HG02678 (cell line): Measurements from ENCODE around the gene VRK3.
"Not testable (repeated sequence)": the region's sequence is repeated elsewhere in the genome, so short reads cannot be mapped to it uniquely, and the experiment has no call there.

Source experiments
- ATAC-seq: cut with Tn5 transposase; IDR thresholded peaks from one replicate; pipeline ENCODE4 v1.9.1; 2021; ENCODE audit warnings: mild to moderate bottlenecking, moderate library complexity; ENCODE audit not compliant: unreplicated experiment

The VRK3 gene

DNA sequence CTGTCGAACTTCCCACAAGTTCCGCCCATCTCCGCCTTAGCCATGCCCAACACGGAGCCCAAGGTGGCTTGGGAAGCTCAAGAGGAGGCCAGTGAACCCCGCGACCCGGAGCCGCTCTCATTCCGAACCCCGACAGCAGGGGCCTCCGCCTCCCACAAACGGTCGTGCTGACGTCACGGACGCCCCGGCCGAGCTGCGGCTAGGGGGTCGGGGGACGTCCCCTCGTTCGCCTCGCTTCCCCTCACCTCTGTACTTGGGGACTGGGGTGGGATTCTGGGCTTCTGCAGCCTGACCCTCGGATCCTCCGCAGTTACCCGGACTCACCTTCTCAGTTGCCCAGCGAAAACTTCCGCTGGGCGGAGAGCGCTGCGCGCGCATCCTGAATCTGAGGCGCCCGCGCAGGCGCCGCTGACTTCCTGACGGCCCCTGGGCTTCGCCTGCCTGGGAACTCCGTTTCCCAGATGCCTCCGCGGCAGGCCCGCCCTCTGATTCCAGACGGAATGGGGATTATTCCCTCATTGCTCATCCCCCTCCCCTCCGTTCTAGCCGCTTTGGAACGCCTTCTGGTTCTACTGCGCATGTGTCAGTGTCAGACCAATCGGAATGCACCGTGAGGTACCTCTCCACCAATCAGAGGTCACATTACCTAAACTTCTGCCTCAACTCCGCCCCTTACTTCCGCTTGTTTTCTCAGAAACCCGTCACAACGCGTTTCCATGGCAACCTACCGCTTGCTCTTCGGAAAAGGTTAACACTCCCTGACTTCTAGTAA, at the start of gene VRK3:
VRK3 (minus strand) TSS at position 351 of the 772 bp plus-strand sequence. CDS start 9,210 bp downstream, outside the sequence.
- peak; percentile 87 for ATAC-seq

DNA sequence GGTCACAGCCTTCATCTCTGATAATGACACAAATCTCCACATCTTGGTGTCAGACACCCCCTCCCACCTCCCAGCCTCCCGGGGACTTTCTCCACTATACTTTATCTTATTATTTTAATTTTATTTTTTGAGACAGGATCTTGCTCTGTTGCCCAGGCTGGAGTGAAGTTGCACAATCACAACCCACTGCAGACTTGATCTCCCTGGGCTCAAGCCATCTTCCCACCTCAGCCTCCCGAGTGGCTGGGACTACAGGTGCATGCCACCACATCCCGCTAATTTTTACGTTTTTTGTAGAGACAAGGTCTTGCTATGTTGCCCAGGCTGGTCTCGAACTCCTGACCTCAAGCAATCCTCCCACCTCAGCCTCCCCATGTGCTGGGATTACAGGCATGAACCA, 43.2 kb upstream of the VRK3 start:
- ATAC-seq = not testable (repeated sequence)

- no peak for ATAC-seq
Observed at GRCh38 chr19:50067575-50067974, 42.4 kb upstream of the VRK3 start.

- ATAC-seq = no peak
Observed at GRCh38 chr19:50065938-50066337, 40.8 kb upstream of the VRK3 start.

- no peak for ATAC-seq
Observed at GRCh38 chr19:50061650-50062049, 36.5 kb upstream of the VRK3 start.

DNA sequence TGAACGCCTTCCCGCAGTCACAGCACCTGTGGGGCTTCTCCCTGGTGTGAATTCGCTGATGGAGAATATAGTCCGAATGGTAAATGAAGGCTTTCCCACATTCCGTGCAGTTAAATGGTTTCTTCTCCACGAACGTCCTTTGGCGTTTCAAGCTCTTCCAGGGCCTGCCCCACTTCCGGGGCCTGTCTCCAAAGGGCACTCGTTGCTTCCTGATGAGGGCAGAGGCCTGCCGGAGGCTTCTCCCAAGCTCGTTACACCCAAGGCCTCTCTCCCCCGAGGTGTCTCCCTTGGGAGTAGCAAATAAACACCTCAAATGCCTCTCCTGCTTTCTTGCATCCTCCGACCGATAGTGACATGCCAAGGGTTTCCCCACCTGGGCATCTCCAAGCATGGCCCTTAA, 34.9 kb upstream of the VRK3 start:
- no peak for ATAC-seq

GRCh38 chr19:50059045-50059444, 33.9 kb upstream of the VRK3 start:
- no peak for ATAC-seq

GRCh38 chr19:50058425-50058824, 33.3 kb upstream of the VRK3 start:
- no peak for ATAC-seq

GRCh38 chr19:50053119-50053518, 27.9 kb upstream of the VRK3 start:
- no peak for ATAC-seq

DNA sequence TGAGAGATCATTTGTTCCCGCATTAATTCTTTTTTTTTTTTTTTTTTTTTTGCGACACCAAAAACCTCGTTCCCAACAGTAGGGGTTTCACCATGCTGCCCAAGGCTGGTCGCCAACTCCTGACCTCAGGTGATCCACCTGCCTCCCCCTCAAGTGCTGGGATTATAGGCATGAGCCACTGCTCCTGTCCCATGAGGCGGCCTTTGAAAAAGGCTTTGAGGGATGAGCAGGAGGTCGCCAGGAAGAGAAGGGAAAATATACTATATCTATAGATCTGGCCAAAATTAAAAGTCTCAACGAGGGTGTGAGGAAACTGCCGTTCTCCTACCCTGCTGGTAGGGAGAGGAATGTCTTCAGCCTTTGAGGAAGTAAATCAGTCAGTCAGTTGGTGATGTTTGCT, 26.8 kb upstream of the VRK3 start:
- no peak for ATAC-seq

GRCh38 chr19:50051228-50051895, 26.2 kb upstream of the VRK3 start:
- ATAC-seq = not testable (repeated sequence)

DNA sequence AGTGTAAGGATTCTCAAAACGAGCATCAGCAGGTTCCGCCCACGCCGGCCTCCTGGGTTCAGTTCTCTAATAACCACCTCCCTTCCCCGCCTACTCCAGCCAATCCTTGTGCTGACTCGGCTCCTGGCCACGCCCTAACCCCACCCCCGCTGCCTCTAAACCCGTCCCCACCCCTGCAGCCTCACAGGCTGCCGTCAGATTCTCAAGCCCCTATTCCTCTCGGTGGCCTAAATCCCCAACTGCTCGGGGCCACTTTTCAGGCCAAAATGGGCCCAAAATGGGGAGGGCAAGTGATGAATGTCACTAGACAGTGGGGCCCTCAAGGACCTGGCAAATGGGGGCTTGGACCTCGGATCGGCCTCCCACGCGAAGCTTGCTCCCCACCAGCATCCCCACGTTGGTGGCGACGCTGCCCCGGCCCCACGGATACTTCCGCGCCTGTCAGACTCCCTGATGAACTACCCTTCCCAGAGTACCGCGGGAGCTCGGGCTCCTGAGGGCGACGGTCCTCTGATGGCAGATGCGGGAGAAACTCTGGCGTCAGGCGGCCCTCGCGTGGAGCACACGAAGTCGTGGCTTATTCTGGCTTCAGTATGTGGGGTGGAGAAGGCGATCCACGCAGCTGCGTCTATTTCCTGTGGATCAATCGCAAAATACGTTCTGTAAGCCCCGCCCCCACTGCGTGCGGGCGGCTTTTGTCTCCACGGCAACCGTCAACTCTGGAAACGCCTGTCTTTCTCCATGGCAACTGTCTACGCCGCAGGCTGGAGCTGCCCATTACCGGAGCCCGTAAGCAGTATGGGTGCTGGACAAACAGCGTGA, 25.4 kb upstream of the VRK3 start:
- ATAC-seq = no peak

DNA sequence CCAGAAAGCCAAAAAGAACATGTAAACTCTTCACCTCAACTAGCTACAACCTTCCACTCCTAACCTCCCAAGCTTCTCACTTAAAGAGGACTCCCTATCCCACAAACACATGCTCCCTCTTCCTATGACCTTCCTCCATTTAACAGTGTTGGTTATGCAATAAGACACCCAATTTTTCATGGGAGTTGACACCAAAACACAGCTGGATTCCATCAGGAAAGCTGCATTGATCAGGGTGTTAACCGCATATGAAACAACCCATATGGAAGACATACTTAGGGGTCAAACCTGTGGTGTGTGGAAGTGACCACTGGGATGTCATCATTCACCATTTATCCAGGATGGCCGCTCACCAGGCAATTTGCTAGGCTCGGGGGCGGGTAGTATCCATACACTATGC, 22.5 kb upstream of the VRK3 start:
- no peak for ATAC-seq

DNA sequence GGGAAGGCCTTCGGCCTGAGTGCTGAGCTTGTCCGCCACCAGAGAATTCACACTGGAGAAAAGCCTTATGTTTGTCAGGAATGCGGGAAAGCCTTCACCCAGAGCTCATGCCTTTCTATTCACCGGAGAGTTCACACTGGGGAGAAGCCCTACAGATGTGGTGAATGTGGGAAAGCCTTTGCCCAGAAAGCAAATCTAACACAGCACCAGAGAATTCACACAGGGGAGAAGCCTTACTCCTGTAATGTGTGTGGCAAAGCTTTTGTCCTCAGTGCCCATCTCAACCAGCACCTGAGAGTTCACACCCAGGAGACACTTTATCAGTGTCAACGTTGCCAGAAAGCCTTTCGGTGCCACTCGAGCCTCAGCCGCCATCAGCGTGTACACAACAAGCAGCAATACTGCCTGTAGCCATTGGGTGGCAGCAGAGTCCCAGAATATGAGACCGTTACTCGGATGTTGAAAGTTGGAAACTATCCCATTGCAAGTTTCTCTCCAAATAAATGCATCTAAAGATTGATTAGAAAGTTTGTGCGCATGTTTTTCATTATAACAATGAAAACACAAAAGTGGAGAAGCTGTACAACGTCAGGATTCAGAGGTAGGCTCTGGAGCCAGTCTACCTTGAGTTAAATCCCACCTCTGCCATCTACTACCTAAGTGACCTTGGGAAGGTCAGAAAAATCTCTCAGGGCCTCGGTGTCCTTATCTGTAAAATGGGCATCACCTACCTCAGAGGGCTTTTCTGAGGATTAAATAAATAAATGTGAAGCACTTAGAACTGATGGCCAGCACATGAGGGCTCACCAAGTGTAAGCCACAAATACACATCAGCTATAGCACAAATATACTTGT, 21.7 kb upstream of the VRK3 start:
- ATAC-seq = no peak

- no peak for ATAC-seq
Observed at GRCh38 chr19:50044922-50045321, 19.8 kb upstream of the VRK3 start.

GRCh38 chr19:50043967-50044366, 18.8 kb upstream of the VRK3 start:
- ATAC-seq = no peak

GRCh38 chr19:50042363-50043024, 17.3 kb upstream of the VRK3 start:
- no peak for ATAC-seq

DNA sequence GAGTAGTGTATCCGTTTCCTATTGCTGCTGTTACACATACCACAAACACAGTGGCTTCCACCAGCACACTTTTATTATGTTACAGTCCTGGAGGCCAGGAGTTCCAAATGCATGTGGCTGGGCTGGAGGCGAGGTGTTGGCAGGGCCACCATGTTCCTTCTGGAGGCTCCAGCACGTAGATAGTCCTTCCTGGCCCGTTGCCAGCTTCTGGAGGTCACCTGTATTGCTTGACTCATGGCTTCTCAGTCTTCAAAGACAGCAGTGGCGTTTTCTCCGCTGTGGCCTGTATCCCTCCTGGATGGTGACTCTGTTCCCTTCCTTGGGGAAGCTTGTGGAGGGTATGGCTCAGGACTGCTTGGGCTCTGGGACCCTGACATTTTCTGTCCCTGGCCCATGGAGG, 15.8 kb upstream of the VRK3 start:
- no peak for ATAC-seq

DNA sequence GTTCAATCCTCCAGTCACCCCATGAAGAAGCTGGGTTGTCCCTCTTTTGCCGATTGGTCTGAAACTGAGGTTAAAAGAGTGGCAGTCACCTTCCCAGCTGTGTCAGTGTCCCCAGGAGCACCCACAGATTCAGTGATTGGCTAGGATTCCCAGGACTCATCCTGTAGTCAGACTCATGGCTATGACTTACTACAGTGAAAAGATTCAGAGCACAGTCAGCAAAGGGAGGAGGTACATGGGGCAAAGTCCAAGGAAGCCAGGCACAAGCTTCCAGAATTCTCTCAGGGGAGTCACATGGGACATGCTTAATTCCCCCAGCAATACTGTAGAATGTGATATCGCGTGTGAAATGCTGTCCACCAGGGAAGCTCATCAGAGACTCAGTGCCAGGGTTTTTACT, 14.8 kb upstream of the VRK3 start:
- ATAC-seq = no peak

DNA sequence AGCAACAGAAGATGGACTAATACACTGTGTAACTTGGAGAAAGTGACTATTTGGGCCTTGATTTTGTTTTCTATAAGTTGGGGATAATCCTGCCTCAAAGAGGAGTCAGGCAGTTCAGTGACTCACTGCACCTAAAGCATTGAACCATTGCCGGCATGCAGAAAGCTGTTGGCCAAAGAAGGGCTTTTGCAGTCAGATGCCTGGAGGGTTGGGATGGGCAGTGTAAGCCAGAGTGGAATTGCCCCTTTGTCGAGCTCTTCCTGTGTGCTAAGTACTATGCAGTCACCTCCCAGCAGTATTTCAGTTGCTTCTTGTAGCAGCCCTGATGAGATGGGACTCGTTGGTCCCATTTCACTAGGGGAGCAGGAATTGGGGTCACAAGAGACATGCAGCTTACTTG, 11.7 kb upstream of the VRK3 start:
- no peak for ATAC-seq
